ENCODE data around the gene POU2AF2. TPM values are rescaled to one million over a fixed set of nuclear protein-coding genes. Genes with fewer than 3 reads are reported as not detected.

The POU2AF2 gene
- total RNA-seq, 1 experiment from 2014 or later, result 0.35 TPM

- intact Hi-C loops (cut with micrococcal nuclease; ENCODE audit: unreplicated experiment), result no loop called here
- DNase-seq, result no peak
- H3K27me3 Mint-ChIP-seq (ENCODE audit: unreplicated experiment), result no peaks in the 10 kb centered on the region
- CTCF ChIA-PET, result no interaction called here
- no peak overlapping the region for H3K27ac Mint-ChIP-seq (ENCODE audit: unreplicated experiment)
- H3K9me3 Mint-ChIP-seq (ENCODE audit: low read depth, unreplicated experiment), result no peaks in the 10 kb centered on the region
- H3K4me1 Mint-ChIP-seq (ENCODE audit: low read depth, unreplicated experiment), result no peaks in the 10 kb centered on the region
- TF ChIP-seq CTCF (IDR thresholded peaks at IDR 0.05; ENCODE audit: unreplicated experiment), result no peak
- no TSS peak for BruUV-seq (replicated peaks)
- peaks cover 8% of the 10 kb centered on the region for H3K36me3 Mint-ChIP-seq (ENCODE audit: insufficient read depth, unreplicated experiment)
- no peak overlapping the region for H3K4me3 Mint-ChIP-seq (ENCODE audit: low read depth, unreplicated experiment)
Observed at GRCh38 chr11:111296196-111296595, 50.7 kb downstream of the POU2AF2 start.

GRCh38 chr11:111297696-111298095, 52.2 kb downstream of the POU2AF2 start:
- peaks cover 8% of the 10 kb centered on the region for H3K36me3 Mint-ChIP-seq (ENCODE audit: insufficient read depth, unreplicated experiment)
- no peak for TF ChIP-seq CTCF (IDR thresholded peaks at IDR 0.05; ENCODE audit: unreplicated experiment)
- H3K4me1 Mint-ChIP-seq (ENCODE audit: low read depth, unreplicated experiment), result peaks cover 5% of the 10 kb centered on the region
- H3K4me3 Mint-ChIP-seq (ENCODE audit: low read depth, unreplicated experiment), result no peak overlapping the region
- BruUV-seq (replicated peaks), result TSS peak; percentile 29
- DNase-seq, result no peak
- H3K9me3 Mint-ChIP-seq (ENCODE audit: low read depth, unreplicated experiment), result no peaks in the 10 kb centered on the region
- intact Hi-C loops (cut with micrococcal nuclease; ENCODE audit: unreplicated experiment), result no loop called here
- no peaks in the 10 kb centered on the region for H3K27me3 Mint-ChIP-seq (ENCODE audit: unreplicated experiment)
- H3K27ac Mint-ChIP-seq (ENCODE audit: unreplicated experiment), result no peak overlapping the region
- CTCF ChIA-PET, result no interaction called here

GRCh38 chr11:111298413-111299100, 53.0 kb downstream of the POU2AF2 start, which contains the start of gene POU2AF3:
POU2AF3 (plus strand) TSS chr11:111298546; CDS start chr11:111298582, 36 bp downstream.
- H3K4me1 Mint-ChIP-seq (ENCODE audit: low read depth, unreplicated experiment), result peaks cover 9% of the 10 kb centered on the region
- CTCF ChIA-PET, result interaction anchor here (1.4 kb wide), 1 partner anchor 125 kb away, joined by 7 read pairs; no protein-coding TSS in a partner anchor
- BruUV-seq (replicated peaks), result no TSS peak
- peaks cover 8% of the 10 kb centered on the region for H3K36me3 Mint-ChIP-seq (ENCODE audit: insufficient read depth, unreplicated experiment)
- intact Hi-C loops (cut with micrococcal nuclease; ENCODE audit: unreplicated experiment), result no loop called here
- peak within 1 kb of the TSS; percentile 66 for H3K4me3 Mint-ChIP-seq (ENCODE audit: low read depth, unreplicated experiment)
- no peaks in the 10 kb centered on the region for H3K27me3 Mint-ChIP-seq (ENCODE audit: unreplicated experiment)
- H3K27ac Mint-ChIP-seq (ENCODE audit: unreplicated experiment), result no peak within 1 kb of the TSS
- no peak for TF ChIP-seq CTCF (IDR thresholded peaks at IDR 0.05; ENCODE audit: unreplicated experiment)
- DNase-seq, result no peak
- no peaks in the 10 kb centered on the region for H3K9me3 Mint-ChIP-seq (ENCODE audit: low read depth, unreplicated experiment)

GRCh38 chr11:111299101-111300026, 53.8 kb downstream of the POU2AF2 start:
- H3K27ac Mint-ChIP-seq (ENCODE audit: unreplicated experiment), result no peak overlapping the region
- H3K9me3 Mint-ChIP-seq (ENCODE audit: low read depth, unreplicated experiment), result no peaks in the 10 kb centered on the region
- peak overlapping the region; percentile 66 for H3K4me3 Mint-ChIP-seq (ENCODE audit: low read depth, unreplicated experiment)
- peaks cover 9% of the 10 kb centered on the region for H3K4me1 Mint-ChIP-seq (ENCODE audit: low read depth, unreplicated experiment)
- DNase-seq, result peak; percentile 76
- H3K27me3 Mint-ChIP-seq (ENCODE audit: unreplicated experiment), result no peaks in the 10 kb centered on the region
- peaks cover 8% of the 10 kb centered on the region for H3K36me3 Mint-ChIP-seq (ENCODE audit: insufficient read depth, unreplicated experiment)
- CTCF ChIA-PET, result interaction anchor here (1.4 kb wide), 1 partner anchor 124 kb away, joined by 7 read pairs; no protein-coding TSS in a partner anchor
- TF ChIP-seq CTCF (IDR thresholded peaks at IDR 0.05; ENCODE audit: unreplicated experiment), result peak; percentile 54
- intact Hi-C loops (cut with micrococcal nuclease; ENCODE audit: unreplicated experiment), result loop anchor here (5.0 kb wide), 1 partner anchor 123 kb away; no protein-coding TSS in a partner anchor
- no TSS peak for BruUV-seq (replicated peaks)

Measured in Calu3 (cell line).